Peyer's patch (tissue), 4 donors: ENCODE measurements around the gene MIPOL1.

ENCODE experiments used
- POLR2A ChIP-seq, 2 donors: fragments of 450-650 bp; IDR thresholded peaks; one replicate each; pipeline ENCODE4 v1.5.1; 2017; ENCODE audit warnings: antibody characterized with exemption in 2 of 2, mild to moderate bottlenecking in 2 of 2, moderate library complexity in 2 of 2
- TF ChIP-seq, protein P1 (sequence below), 6 experiments: fragments of 450-650 bp in 4 of 6; fragments of 200-600 bp in 2 of 6; sonication (generic) in 1 of 6; IDR thresholded peaks; one replicate each; pipeline ENCODE4 v1.5.1; 2017 to 2019; ENCODE audit warnings: antibody characterized with exemption in 6 of 6, mild to moderate bottlenecking in 3 of 6, moderate library complexity in 1 of 6

DNA sequence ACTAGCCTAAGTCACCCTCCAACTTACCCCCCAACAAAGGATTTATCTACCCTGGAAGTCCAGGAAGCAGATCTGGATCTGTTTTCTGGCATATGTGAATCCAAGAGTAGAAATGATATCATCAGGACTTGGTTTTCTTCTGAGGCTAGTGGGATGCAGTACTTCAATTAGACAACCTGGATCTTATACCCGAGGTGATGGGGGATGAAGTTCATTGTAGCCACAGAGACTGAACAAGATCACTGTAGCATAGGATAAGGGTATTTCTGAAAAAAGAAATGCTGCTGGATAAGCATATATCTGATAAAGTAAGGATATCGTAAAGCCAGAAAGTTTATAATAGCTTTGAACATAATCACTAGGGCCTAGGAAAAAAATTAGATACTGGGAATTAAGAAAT, 222.9 kb downstream of the MIPOL1 start:
- TF ChIP-seq POLR2A (IDR thresholded peaks at IDR 0.05): no peak
- TF ChIP-seq, protein P1, sequence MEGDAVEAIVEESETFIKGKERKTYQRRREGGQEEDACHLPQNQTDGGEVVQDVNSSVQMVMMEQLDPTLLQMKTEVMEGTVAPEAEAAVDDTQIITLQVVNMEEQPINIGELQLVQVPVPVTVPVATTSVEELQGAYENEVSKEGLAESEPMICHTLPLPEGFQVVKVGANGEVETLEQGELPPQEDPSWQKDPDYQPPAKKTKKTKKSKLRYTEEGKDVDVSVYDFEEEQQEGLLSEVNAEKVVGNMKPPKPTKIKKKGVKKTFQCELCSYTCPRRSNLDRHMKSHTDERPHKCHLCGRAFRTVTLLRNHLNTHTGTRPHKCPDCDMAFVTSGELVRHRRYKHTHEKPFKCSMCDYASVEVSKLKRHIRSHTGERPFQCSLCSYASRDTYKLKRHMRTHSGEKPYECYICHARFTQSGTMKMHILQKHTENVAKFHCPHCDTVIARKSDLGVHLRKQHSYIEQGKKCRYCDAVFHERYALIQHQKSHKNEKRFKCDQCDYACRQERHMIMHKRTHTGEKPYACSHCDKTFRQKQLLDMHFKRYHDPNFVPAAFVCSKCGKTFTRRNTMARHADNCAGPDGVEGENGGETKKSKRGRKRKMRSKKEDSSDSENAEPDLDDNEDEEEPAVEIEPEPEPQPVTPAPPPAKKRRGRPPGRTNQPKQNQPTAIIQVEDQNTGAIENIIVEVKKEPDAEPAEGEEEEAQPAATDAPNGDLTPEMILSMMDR (IDR thresholded peaks at IDR 0.05): no peak
